H1 (cell line): ENCODE results near the gene FGD4. TPM values are rescaled to one million over a fixed set of nuclear protein-coding genes. Genes with fewer than 3 reads are reported as not detected.

Experiments
- CTCF ChIA-PET: fragments of 300-600 bp; sonication (Branson Sonifier 250); formaldehyde crosslinking; loops from one replicate; lab custom pipeline; 2021; ENCODE audit not compliant: partially characterized antibody; lab: Charles Lee
- POLR2A ChIA-PET: fragments of 300-600 bp; sonication (Branson Sonifier 250); formaldehyde crosslinking; loops from one replicate; lab custom pipeline; 2021; ENCODE audit warnings: inconsistent platforms; ENCODE audit not compliant: partially characterized antibody; lab: Charles Lee
- DNase-seq, 2 experiments: peaks; one replicate each; pipeline versions ENCODE4 v3.0.0 to v3.0.0-alpha.2; 2010 to 2022; ENCODE audit warnings: low spot score in 2 of 2, low read depth in 1 of 2, mixed read lengths in 1 of 2
- FAIRE-seq: peaks from 2 replicates; lab custom pipeline; 2011; peaks lifted over from hg19 to GRCh38; lab: Jason Lieb, UNC
- H2AFZ ChIP-seq: 2 replicates; pipeline ENCODE4 v1.8.1; 2012; ENCODE audit warnings: low read length, inconsistent platforms
- H2AK5ac ChIP-seq: 2 replicates; pipeline ENCODE4 v1.6.1; 2013; ENCODE audit warnings: low read depth, low read length
- H2BK120ac ChIP-seq: replicated peaks from 2 replicates; pipeline ENCODE3; 2013; ENCODE audit warnings: low read depth, low read length, inconsistent platforms
- H2BK12ac ChIP-seq: 2 replicates; pipeline ENCODE4 v1.6.1; 2013; ENCODE audit warnings: low read depth, low read length
- H2BK15ac ChIP-seq: 2 replicates; pipeline ENCODE4 v1.6.1; 2013; ENCODE audit warnings: low read length
- H2BK20ac ChIP-seq: 2 replicates; pipeline ENCODE4 v1.6.1; 2013; ENCODE audit warnings: low read length
- H2BK5ac ChIP-seq: 2 replicates; pipeline ENCODE4 v1.6.1; 2013; ENCODE audit warnings: low read depth, low read length
- H3K14ac ChIP-seq: 2 replicates; pipeline ENCODE4 v1.6.1; 2013; ENCODE audit warnings: inconsistent platforms; ENCODE audit not compliant: insufficient read length
- H3K18ac ChIP-seq: 2 replicates; pipeline ENCODE4 v1.6.1; 2013; ENCODE audit warnings: low read length; ENCODE audit errors: extremely low read depth
- H3K23ac ChIP-seq: 2 replicates; pipeline ENCODE4 v1.6.1; 2013; ENCODE audit warnings: inconsistent platforms; ENCODE audit not compliant: insufficient read length
- H3K23me2 ChIP-seq: 2 replicates; pipeline ENCODE4 v1.6.1; 2013; ENCODE audit warnings: low read depth, low read length
- H3K27ac ChIP-seq: 2 replicates; pipeline ENCODE4 v1.6.1; 2011; ENCODE audit warnings: low read depth, low read length, inconsistent platforms
- H3K27me3 ChIP-seq, 4 experiments: replicated peaks in 1 of 4; 1 replicate in 1 of 4; 2 replicates in 3 of 4; pipeline versions ENCODE4 v1.6.1 to v1.8.1; 2011 to 2013; ENCODE audit warnings: low read length in 3 of 4, mild to moderate bottlenecking in 3 of 4, inconsistent platforms in 2 of 4, mixed read lengths in 2 of 4, moderate library complexity in 1 of 4; ENCODE audit not compliant: control insufficient read depth in 3 of 4, insufficient read depth in 3 of 4; ENCODE audit errors: extremely low read depth in 1 of 4
- H3K36me3 ChIP-seq, 4 experiments: 2 replicates each; pipeline versions ENCODE4 v1.6.1 to v1.8.1; 2011 to 2013; ENCODE audit warnings: mild to moderate bottlenecking in 4 of 4, low read length in 3 of 4, moderate library complexity in 2 of 4, control low read depth in 1 of 4, inconsistent platforms in 1 of 4; ENCODE audit not compliant: insufficient read depth in 4 of 4, control insufficient read depth in 2 of 4
- H3K4ac ChIP-seq: replicated peaks from 2 replicates; pipeline ENCODE3; 2013; ENCODE audit warnings: low read length, low read depth, mixed read lengths, inconsistent platforms; ENCODE audit not compliant: insufficient read length
- H3K4me1 ChIP-seq, 4 experiments: replicated peaks in 1 of 4; 1 replicate in 1 of 4; 2 replicates in 3 of 4; pipeline versions ENCODE4 v1.6.1 to v1.8.1; 2011 to 2013; ENCODE audit warnings: low read length in 3 of 4, inconsistent platforms in 2 of 4, mixed read lengths in 1 of 4; ENCODE audit not compliant: insufficient read depth in 4 of 4, control insufficient read depth in 3 of 4
- H3K4me2 ChIP-seq, 2 experiments: 2 replicates each; pipeline versions ENCODE4 v1.6.1 to v1.8.1; 2011 to 2013; ENCODE audit warnings: low read depth in 2 of 2, low read length in 2 of 2, control low read depth in 1 of 2, inconsistent platforms in 1 of 2, mild to moderate bottlenecking in 1 of 2; ENCODE audit not compliant: insufficient read depth in 1 of 2
- H3K4me3 ChIP-seq, 4 experiments: fragments of 200-600, 300-600 bp in 1 of 4; sonication (generic), shearing (Covaris generic), sonication (Bioruptor Twin) in 1 of 4; 2 replicates each; pipeline versions ENCODE4 v1.5.1 to v1.8.1; 2011 to 2016; ENCODE audit warnings: low read length in 4 of 4, low read depth in 3 of 4, control low read depth in 2 of 4, inconsistent platforms in 2 of 4, mild to moderate bottlenecking in 2 of 4, mixed read lengths in 1 of 4, moderate library complexity in 1 of 4; ENCODE audit not compliant: insufficient read depth in 2 of 4; ENCODE audit errors: extremely low read depth in 1 of 4
- H3K56ac ChIP-seq: replicated peaks from 2 replicates; pipeline ENCODE3; 2013; ENCODE audit warnings: low read depth, mild to moderate bottlenecking, mixed read lengths, low read length, inconsistent platforms; ENCODE audit not compliant: insufficient read length
- H3K79me1 ChIP-seq: 2 replicates; pipeline ENCODE4 v1.6.1; 2013; ENCODE audit warnings: low read depth, low read length, control low read depth
- H3K79me2 ChIP-seq, 2 experiments: 2 replicates each; pipeline versions ENCODE4 v1.6.1 to v1.8.1; 2012 to 2013; ENCODE audit warnings: low read length in 2 of 2, mild to moderate bottlenecking in 2 of 2, inconsistent platforms in 1 of 2; ENCODE audit not compliant: insufficient read depth in 2 of 2, control insufficient read depth in 1 of 2
- H3K9ac ChIP-seq, 4 experiments: replicated peaks in 1 of 4; 1 replicate in 1 of 4; 2 replicates in 3 of 4; pipeline versions ENCODE4 v1.6.1 to v1.8.1; 2011 to 2013; ENCODE audit warnings: low read depth in 3 of 4, low read length in 3 of 4, control low read depth in 2 of 4, mild to moderate bottlenecking in 2 of 4, moderate library complexity in 2 of 4, inconsistent platforms in 1 of 4; ENCODE audit errors: extremely low read depth in 1 of 4
- H3K9me3 ChIP-seq, 2 experiments: 2 replicates each; pipeline versions ENCODE4 v1.6.1 to v1.8.1; 2012 to 2013; ENCODE audit warnings: mild to moderate bottlenecking in 2 of 2, moderate library complexity in 2 of 2, control low read depth in 1 of 2, inconsistent platforms in 1 of 2, low read depth in 1 of 2, low read length in 1 of 2, mixed read lengths in 1 of 2; ENCODE audit not compliant: insufficient read depth in 2 of 2
- H4K20me1 ChIP-seq, 2 experiments: replicated peaks in 1 of 2; 2 replicates each; pipeline versions ENCODE3 to v1.8.1; 2011 to 2013; ENCODE audit warnings: inconsistent platforms in 2 of 2, low read length in 2 of 2, mild to moderate bottlenecking in 1 of 2; ENCODE audit not compliant: insufficient read depth in 2 of 2, control insufficient read depth in 1 of 2
- H4K5ac ChIP-seq: 2 replicates; pipeline ENCODE4 v1.6.1; 2013; ENCODE audit warnings: low read length, low read depth, mixed read lengths, inconsistent platforms; ENCODE audit not compliant: insufficient read length
- H4K8ac ChIP-seq: 2 replicates; pipeline ENCODE4 v1.8.0; 2013; ENCODE audit warnings: mild to moderate bottlenecking, moderate library complexity, low read length, inconsistent platforms; ENCODE audit not compliant: insufficient read depth; ENCODE audit errors: extremely low read depth
- H4K91ac ChIP-seq: replicated peaks from 2 replicates; pipeline ENCODE3; 2013; ENCODE audit warnings: low read length, mixed read lengths, inconsistent platforms; ENCODE audit not compliant: insufficient read length
- HDAC6 ChIP-seq: IDR thresholded peaks from one replicate; pipeline ENCODE4 v1.7.1; 2012; ENCODE audit warnings: low read depth, mild to moderate bottlenecking, inconsistent platforms, low read length, moderate library complexity
- WGBS, 2 experiments: shearing (Covaris generic) in 1 of 2; methylation state at CpG; one replicate each; pipeline versions ENCODE4 v1.1.6 to v1.1.7; 2013 to 2015; ENCODE audit warnings: low lambda C conversion rate in 2 of 2, mixed read lengths in 2 of 2, inconsistent platforms in 1 of 2, low coverage in 1 of 2, missing lambda C conversion rate in 1 of 2; ENCODE audit not compliant: insufficient replicate concordance in 2 of 2, insufficient coverage in 1 of 2, insufficient read length in 1 of 2; ENCODE audit errors: extremely low coverage in 1 of 2, missing lambda C conversion rate in 1 of 2; 5-methylcytosine and 5-hydroxymethylcytosine counted together
- polyA plus RNA-seq, 7 experiments: library from polyadenylated mRNA; depleted of rRNA in 3 of 7; stranded (reverse) in 5 of 7; unstranded in 2 of 7; fragments of >200 nt in 5 of 7; fragments of 200-250 nt in 2 of 7; gene quantifications; 1 replicate in 5 of 7; 2 replicates in 1 of 7; 4 replicates in 1 of 7; pipeline versions ENCODE4 v1.2.1 to v1.2.3, GENCODE V29; 2011 to 2013; ENCODE audit warnings: missing spikeins in 2 of 7, mixed read lengths in 2 of 7
- total RNA-seq: library from RNA; stranded (reverse); fragmentation: NEBNext Ultra II Directional; extraction: Animal tissue kit (Norgen Biotek cat#: 25700); gene quantifications from 2 replicates; pipeline ENCODE4 v1.2.1, GENCODE V29; 2021

Gene FGD4
- total and polyA plus RNA-seq, 2 of the 8 experiments (the other 6 are each of a cell fraction or from before 2014, with no cell fraction given): 8.5 to 48.2 TPM

GRCh38 chr12:32497864-32498263, 98.5 kb downstream of the FGD4 start:
- Histone ChIP-seq H3K9me3 (no peaks in the 10 kb centered on the region), H4K8ac (no peak overlapping the region), H4K20me1 (peaks cover 8 to 10% of the 10 kb centered on the region in 2 experiments), H3K4me1 (peaks cover 3 to 14% (median 9%) of the 10 kb centered on the region in 4 experiments; a peak in 6 of 7 replicates), H3K18ac (no peak overlapping the region), H3K4me3 (no peak overlapping the region), H3K36me3 (no peaks in the 10 kb centered on the region), H3K14ac (no peak overlapping the region), H2BK12ac (no peak overlapping the region), H2AFZ (no peak overlapping the region), H2BK120ac (no peak overlapping the region)
- POLR2A ChIA-PET: interaction anchor here (0.7 to 1.6 kb wide), 2 partner anchors 41 to 658 kb away, joined by 3 read pairs; no protein-coding TSS in a partner anchor
- TF ChIP-seq HDAC6: no peak
- TF ChIP-seq, all 59 proteins: peak for 0
- H2AK5ac ChIP-seq: no peak overlapping the region
- H2BK15ac ChIP-seq: no peak overlapping the region
- H2BK20ac ChIP-seq: no peak overlapping the region
- DNase-seq (no peak), FAIRE-seq (no peak)
- H3K79me1 ChIP-seq: peaks cover 8% of the 10 kb centered on the region
- H3K4ac ChIP-seq: no peak overlapping the region
- no peaks in the 10 kb centered on the region for H3K27me3 ChIP-seq
- no peak overlapping the region for H4K91ac ChIP-seq
- no peak overlapping the region for H3K4me2 ChIP-seq
- H3K79me2 ChIP-seq: peaks cover 7 to 90% of the 10 kb centered on the region in 2 experiments; a peak in 3 of 4 replicates
- no peaks in the 10 kb centered on the region for H3K23me2 ChIP-seq
- H3K9ac ChIP-seq: no peak overlapping the region
- no peak overlapping the region for H3K23ac ChIP-seq
- CTCF ChIA-PET: no interaction called here
- no peak overlapping the region for H3K27ac ChIP-seq
- no peak overlapping the region for H2BK5ac ChIP-seq
- 91% methylated on average over 4 of the region's 4 CpGs; no CpG with 5 or more reads in 1 of the 2 experiments for WGBS, 2 experiments
- no peak overlapping the region for H3K56ac ChIP-seq
- H4K5ac ChIP-seq: no peak overlapping the region
